Posterior cingulate gyrus (tissue), 11 donors: ENCODE results near the gene MORC4.

Experiments
- DNase-seq, 10 donors: peaks; one replicate each; pipeline versions ENCODE4 v3.0.0 to v3.0.0-alpha.2; 2020 to 2021; ENCODE audit warnings: mixed read lengths in 3 of 10
- intact Hi-C: fragments of 100-400 bp; cut with DNase I; formaldehyde crosslinking; loops from one replicate; pipeline ENCODE4 v1.15.1; 2023

MORC4 gene

GRCh38 chrX:106921637-106922036 lies 78.4 kb downstream of the MORC4 start:
- intact Hi-C loops, result no loop called here
- no peak for DNase-seq

- peak in 1 of 10 donors; percentile 61 for DNase-seq
- intact Hi-C loops, result no loop called here
These were observed 80.0 kb downstream of the MORC4 start, which contains the start of gene CLDN2 for GRCh38 chrX:106919932-106920452. Gene CLDN2 (plus strand): TSS chrX:106920402. CDS start chrX:106928229, 7,827 bp downstream.

GRCh38 chrX:106917830-106918500 lies 82.0 kb downstream of the MORC4 start:
- no peak for DNase-seq
- intact Hi-C loops, result no loop called here

GRCh38 chrX:106912864-106913263 lies 87.1 kb downstream of the MORC4 start:
- intact Hi-C loops, result no loop called here
- no peak for DNase-seq

GRCh38 chrX:106906361-106906760 lies 93.7 kb downstream of the MORC4 start:
- intact Hi-C loops, result no loop called here
- peak in 1 of 10 donors; percentile 36 for DNase-seq

- intact Hi-C loops, result no loop called here
- DNase-seq, result peak in 1 of 10 donors; percentile 33
These were observed 94.8 kb downstream of the MORC4 start for GRCh38 chrX:106905064-106905708.

GRCh38 chrX:106903856-106904528 lies 96.0 kb downstream of the MORC4 start:
- peak in 1 of 10 donors; percentile 43 for DNase-seq
- intact Hi-C loops, result no loop called here

GRCh38 chrX:106903291-106903824 lies 96.7 kb downstream of the MORC4 start, which contains the start of gene RIPPLY1:
Gene RIPPLY1 (minus strand): TSS chrX:106903341. CDS start chrX:106903287, 54 bp downstream.
- intact Hi-C loops, result no loop called here

GRCh38 chrX:106902684-106903083 lies 97.3 kb downstream of the MORC4 start:
- intact Hi-C loops, result no loop called here
- peak in 1 of 10 donors; percentile 59 for DNase-seq

More at GRCh38 chrX:106903291-106903824, 96.7 kb downstream of the MORC4 start, which contains the start of gene RIPPLY1:
- peak in 1 of 10 donors; percentile 15 for DNase-seq

GRCh38 chrX:106901781-106902219 lies 98.2 kb downstream of the MORC4 start:
- peak in 1 of 10 donors; percentile 47 for DNase-seq
- intact Hi-C loops, result no loop called here

GRCh38 chrX:106901341-106901740 lies 98.7 kb downstream of the MORC4 start:
- intact Hi-C loops, result no loop called here
- peak in 1 of 10 donors; percentile 29 for DNase-seq

GRCh38 chrX:106899841-106900240 lies 100.2 kb downstream of the MORC4 start:
- intact Hi-C loops, result loop anchor here (5.0 kb wide), 1 partner anchor 52 kb away; no protein-coding TSS in a partner anchor
- no peak for DNase-seq

GRCh38 chrX:106899276-106899675 lies 100.7 kb downstream of the MORC4 start:
- intact Hi-C loops, result loop anchor here (5.0 kb wide), 1 partner anchor 53 kb away; no protein-coding TSS in a partner anchor
- no peak for DNase-seq

- intact Hi-C loops, result loop anchor here (5.0 kb wide), 1 partner anchor 54 kb away; no protein-coding TSS in a partner anchor
These were observed 101.5 kb downstream of the MORC4 start for GRCh38 chrX:106898462-106898861.

GRCh38 chrX:106897259-106897658 lies 102.8 kb downstream of the MORC4 start:
- peak in 1 of 10 donors; percentile 20 for DNase-seq

More at GRCh38 chrX:106898462-106898861, 101.5 kb downstream of the MORC4 start:
- no peak for DNase-seq

GRCh38 chrX:106894978-106895452 lies 105.0 kb downstream of the MORC4 start:
- intact Hi-C loops, result loop anchor here (5.0 kb wide), 1 partner anchor 57 kb away; no protein-coding TSS in a partner anchor
- no peak for DNase-seq

More at GRCh38 chrX:106897259-106897658, 102.8 kb downstream of the MORC4 start:
- intact Hi-C loops, result loop anchor here (5.0 kb wide), 1 partner anchor 55 kb away; no protein-coding TSS in a partner anchor

GRCh38 chrX:106894392-106894909 lies 105.6 kb downstream of the MORC4 start:
- intact Hi-C loops, result no loop called here
- DNase-seq, result peak in 8 of 10 donors; percentile 40 to 93 (median 55)

- intact Hi-C loops, result no loop called here
- no peak for DNase-seq
These were observed 108.1 kb downstream of the MORC4 start for GRCh38 chrX:106891762-106892460.
